PC-3 (cell line): ENCODE results near the gene RNASEH1.

ENCODE experiments used
- CTCF ChIP-seq: fragments of 300-600 bp; sonication (generic); conservative IDR thresholded peaks from 2 replicates; pipeline ENCODE4 v1.5.1; 2017; ENCODE audit warnings: antibody characterized with exemption, low read depth, mild to moderate bottlenecking, low read length
- EZH2 ChIP-seq: fragments of 300-600 bp; sonication (generic); IDR thresholded peaks from one replicate; pipeline ENCODE4 v1.6.1; 2017; ENCODE audit warnings: antibody characterized with exemption, mild to moderate bottlenecking, low read length; ENCODE audit not compliant: unreplicated experiment

- TF ChIP-seq EZH2 (no peak), CTCF (no peak)
These were observed 30.0 kb upstream of the RNASEH1 start for GRCh38 chr2:3588084-3588483.
